B cell (primary cell): ENCODE measurements around the gene B4GALT4. TPM values are rescaled to one million over a fixed set of nuclear protein-coding genes. Genes with fewer than 3 reads are reported as not detected.

Experiments
- ATAC-seq: fragments of 200-7000 bp; cut with Tn5 transposase; one replicate; pipeline ENCODE4 v1.10.0; 2021; ENCODE audit warnings: low read depth, mild to moderate bottlenecking, moderate number of reproducible peaks, moderate library complexity
- CTCF ChIA-PET: fragments of 350-600 bp; sonication (Branson Sonifier 250); formaldehyde crosslinking; loops from one replicate; lab custom pipeline; 2021; ENCODE audit warnings: antibody characterized with exemption, inconsistent platforms; lab: Charles Lee
- POLR2A ChIA-PET: fragments of 350-600 bp; sonication (Branson Sonifier 250); formaldehyde crosslinking; loops from one replicate; lab custom pipeline; 2021; ENCODE audit warnings: antibody characterized with exemption; lab: Charles Lee
- DNase-seq: peaks from one replicate; pipeline ENCODE4 v3.0.0; 2013
- H2AFZ ChIP-seq: 2 replicates; pipeline ENCODE4 v1.6.1; 2012; ENCODE audit warnings: mild to moderate bottlenecking, low read depth, low read length; ENCODE audit not compliant: insufficient read depth, poor library complexity, severe bottlenecking
- H3K27ac ChIP-seq, 2 donors: 1 replicate in 1 of 2; 2 replicates in 1 of 2; pipeline ENCODE4 v1.5.1; 2012 to 2013; ENCODE audit warnings: low read length in 2 of 2, mild to moderate bottlenecking in 2 of 2, moderate library complexity in 1 of 2
- H3K27me3 ChIP-seq, 4 experiments: fragments of 200-600 bp in 1 of 4; sonication (generic) in 1 of 4; replicated peaks in 1 of 4; 1 replicate in 2 of 4; 2 replicates in 2 of 4; pipeline versions ENCODE4 v1.6.1 to v1.7.0; 2013 to 2016; ENCODE audit warnings: low read length in 3 of 4, mild to moderate bottlenecking in 2 of 4, mixed read lengths in 1 of 4, moderate library complexity in 1 of 4; ENCODE audit not compliant: insufficient read depth in 4 of 4, control insufficient read depth in 3 of 4; ENCODE audit errors: control extremely low read depth in 1 of 4
- H3K36me3 ChIP-seq, 2 experiments: replicated peaks in 1 of 2; 1 replicate in 1 of 2; 2 replicates in 1 of 2; pipeline versions ENCODE4 v1.6.1 to v1.7.1; 2013; ENCODE audit warnings: low read length in 1 of 2; ENCODE audit not compliant: insufficient read depth in 2 of 2, control insufficient read depth in 1 of 2; ENCODE audit errors: control extremely low read depth in 1 of 2, extremely low read depth in 1 of 2
- H3K4me1 ChIP-seq, 2 donors: fragments of 200-600 bp in 1 of 2; sonication (generic) in 1 of 2; 1 replicate in 1 of 2; 2 replicates in 1 of 2; pipeline versions ENCODE4 v1.5.1 to v1.6.1; 2013 to 2017; ENCODE audit warnings: low read length in 2 of 2; ENCODE audit not compliant: control insufficient read depth in 2 of 2, insufficient read depth in 2 of 2
- H3K4me2 ChIP-seq: replicated peaks from 2 replicates; pipeline ENCODE3; 2012; ENCODE audit warnings: mild to moderate bottlenecking, low read depth, low read length; ENCODE audit not compliant: poor library complexity, severe bottlenecking
- H3K4me3 ChIP-seq, 5 experiments: fragments of 200-600 bp in 1 of 5; sonication (generic) in 1 of 5; 1 replicate in 3 of 5; 2 replicates in 2 of 5; pipeline versions ENCODE4 v1.5.1 to v1.7.0; 2011 to 2016; ENCODE audit warnings: low read length in 4 of 5, mild to moderate bottlenecking in 4 of 5, low read depth in 2 of 5, control low read depth in 1 of 5, moderate library complexity in 1 of 5; ENCODE audit not compliant: insufficient read depth in 1 of 5; ENCODE audit errors: control extremely low read depth in 1 of 5, extremely low read depth in 1 of 5
- H3K79me2 ChIP-seq: fragments of 200-600 bp; sonication (generic); one replicate; pipeline ENCODE4 v1.6.0; 2016; ENCODE audit warnings: low read length; ENCODE audit not compliant: control insufficient read depth, insufficient read depth
- H3K9ac ChIP-seq: fragments of 200-600 bp; sonication (generic); 2 replicates; pipeline ENCODE4 v1.6.1; 2017; ENCODE audit warnings: mild to moderate bottlenecking, low read length, moderate library complexity
- H3K9me3 ChIP-seq, 3 donors: one replicate each; pipeline versions ENCODE4 v1.6.1 to v1.7.1; 2013; ENCODE audit warnings: low read length in 2 of 3; ENCODE audit not compliant: control insufficient read depth in 2 of 3, insufficient read depth in 1 of 3; ENCODE audit errors: control extremely low read depth in 1 of 3
- H4K20me1 ChIP-seq: 2 replicates; pipeline ENCODE4 v1.6.0; 2012; ENCODE audit warnings: mild to moderate bottlenecking, low read length; ENCODE audit not compliant: insufficient read depth, control insufficient read depth, poor library complexity, severe bottlenecking
- H3K27ac Mint-ChIP-seq: one replicate; pipeline ENCODE4 v1.8.0; 2021; ENCODE audit warnings: mixed read lengths
- H3K27me3 Mint-ChIP-seq: one replicate; pipeline ENCODE4 v1.8.0; 2021; ENCODE audit warnings: mixed read lengths
- H3K4me1 Mint-ChIP-seq: one replicate; pipeline ENCODE4 v1.8.0; 2021; ENCODE audit warnings: mixed read lengths
- H3K4me3 Mint-ChIP-seq: one replicate; pipeline ENCODE4 v1.8.0; 2021; ENCODE audit warnings: mixed read lengths
- H3K9me3 Mint-ChIP-seq: one replicate; pipeline ENCODE4 v1.8.0; 2022; ENCODE audit warnings: mixed read lengths; ENCODE audit not compliant: insufficient read depth
- CTCF ChIP-seq: fragments of 200-600 bp; IDR thresholded peaks from one replicate; pipeline ENCODE4 v1.8.0; 2022; ENCODE audit warnings: antibody characterized with exemption, mild to moderate bottlenecking
- EZH2 ChIP-seq: IDR thresholded peaks from 2 replicates; pipeline ENCODE4 v1.6.1; 2012; ENCODE audit warnings: borderline replicate concordance, low read depth, mild to moderate bottlenecking, moderate library complexity, low read length; ENCODE audit not compliant: insufficient read depth, poor library complexity, severe bottlenecking
- WGBS: methylation state at CpG from one replicate; pipeline ENCODE4 v1.1.5; 2013; ENCODE audit warnings: missing lambda C conversion rate; ENCODE audit not compliant: insufficient coverage; 5-methylcytosine and 5-hydroxymethylcytosine counted together
- intact Hi-C: fragments of 100-400 bp; cut with micrococcal nuclease; formaldehyde crosslinking; loops from one replicate; pipeline ENCODE4 v1.10.0; 2022
- polyA minus RNA-seq: library from RNA; depleted of rRNA, polyadenylated mRNA; stranded (reverse); fragments of >200 nt; gene quantifications from 2 replicates; pipeline ENCODE4 v1.2.3, GENCODE V29; 2012
- polyA plus RNA-seq: library from polyadenylated mRNA; depleted of rRNA; stranded (reverse); fragments of >200 nt; gene quantifications from 2 replicates; pipeline ENCODE4 v1.2.3, GENCODE V29; 2012
- total RNA-seq, 2 donors: library from RNA; stranded (reverse); fragments of 120-200 nt in 1 of 2; gene quantifications; 1 replicate in 1 of 2; 2 replicates in 1 of 2; pipeline versions ENCODE4 v1.2.3 to v1.2.4, GENCODE V29; 2013 to 2022

The B4GALT4 gene
- total RNA-seq, result 19.3 and 21.9 TPM in 2 replicates
- 15.6 TPM for total RNA-seq (2013)
- polyA plus RNA-seq, result 7.1 and 19.0 TPM in 2 replicates
- 6.2 and 10.2 TPM in 2 replicates for polyA minus RNA-seq

- ATAC-seq (peak; percentile 90), DNase-seq (peak; percentile 83)
- WGBS, result under 1% methylated on average over 67 of the region's 70 CpGs
- Histone ChIP-seq H3K36me3 (no peaks in the 10 kb centered on the region), H3K4me3 (peak within 1 kb of the TSS; percentile 57 to 82 (median 72)), H3K4me1 (peaks cover 30 to 34% of the 10 kb centered on the region in 2 donors), H3K79me2 (peaks cover 29% of the 10 kb centered on the region), H3K9ac (peak within 1 kb of the TSS; percentile 91), H3K9me3 (no peaks in the 10 kb centered on the region), H3K27ac (peak within 1 kb of the TSS; percentile 62 to 93), H3K4me2 (peak within 1 kb of the TSS; percentile 86), H4K20me1 (no peaks in the 10 kb centered on the region), H2AFZ (peak within 1 kb of the TSS; percentile 81), H3K27me3 (no peaks in the 10 kb centered on the region)
- no peaks in the 10 kb centered on the region for H3K27me3 Mint-ChIP-seq
- intact Hi-C loops, result loop anchor here (1.0 to 10.0 kb wide), 9 partner anchors 54 to 1502 kb away; partner anchors contain the start of genes ARHGAP31, CFAP91, COX17 and GSK3B
- ChIA-PET POLR2A (interaction anchor here (0.7 to 1.2 kb wide), 4 partner anchors 53 to 853 kb away, joined by 3 to 10 read pairs (median 4); partner anchors contain the start of gene ARHGAP31), CTCF (interaction anchor here (0.6 to 3.2 kb wide), 31 partner anchors 9 to 1176 kb away, joined by 3 to 78 read pairs (median 4); partner anchors contain the start of genes ARHGAP31, IGSF11, TEX55 and TIMMDC1)
- H3K27ac Mint-ChIP-seq, result peak within 1 kb of the TSS; percentile 81
- peak within 1 kb of the TSS; percentile 86 for H3K4me3 Mint-ChIP-seq
- no peaks in the 10 kb centered on the region for H3K9me3 Mint-ChIP-seq
- peaks cover 30% of the 10 kb centered on the region for H3K4me1 Mint-ChIP-seq
- TF ChIP-seq CTCF, result no peak
- TF ChIP-seq EZH2, result no peak
Measured at GRCh38 chr3:119240591-119241434, at the start of gene B4GALT4. Gene B4GALT4, minus strand, starts transcription at chr3:119240878. Its CDS starts 10,779 bp downstream, at chr3:119230099.
